SU-DHL-6 (cell line): ENCODE results near the gene KRT8.

ENCODE experiments used
- CTCF ChIP-seq: fragments of 200-600 bp; sonication (generic); IDR thresholded peaks from one replicate; pipeline ENCODE4 v1.5.1; 2017; ENCODE audit warnings: antibody characterized with exemption, mild to moderate bottlenecking, low read length, moderate library complexity; ENCODE audit not compliant: insufficient read depth, poor library complexity, severe bottlenecking
- EZH2phosphoT487 ChIP-seq: fragments of 200-600 bp; sonication (generic), shearing (Covaris generic); conservative IDR thresholded peaks from 2 replicates; pipeline ENCODE4 v1.6.1; 2018; ENCODE audit warnings: mild to moderate bottlenecking, antibody characterized with exemption, low read length, moderate library complexity, mixed read lengths

- no peak for TF ChIP-seq CTCF
- TF ChIP-seq EZH2phosphoT487, result no peak
Measured at GRCh38 chr12:52873832-52874572, 30.9 kb downstream of the KRT8 start.
